CD4-positive, alpha-beta T cell (primary cell): ENCODE measurements around the gene TAF3. TPM values are rescaled to one million over a fixed set of nuclear protein-coding genes. Genes with fewer than 3 reads are reported as not detected.
A peak's percentile ranks its signal among the peaks of the same experiment; 100 is the strongest.

Experiments
- ATAC-seq: fragments of 200-7000 bp; cut with Tn5 transposase; one replicate; pipeline ENCODE4 v1.10.0; 2022; ENCODE audit warnings: mild to moderate bottlenecking; ENCODE audit not compliant: poor library complexity
- CTCF ChIA-PET: fragments of 350-600 bp; sonication (Branson Sonifier 250); formaldehyde crosslinking; loops from one replicate; lab custom pipeline; 2021; ENCODE audit warnings: antibody characterized with exemption, inconsistent platforms; lab: Charles Lee
- POLR2A ChIA-PET: fragments of 350-600 bp; sonication (Branson Sonifier 250); formaldehyde crosslinking; loops from one replicate; lab custom pipeline; 2021; ENCODE audit warnings: antibody characterized with exemption, inconsistent platforms; lab: Charles Lee
- DNase-seq, 14 experiments: peaks; one replicate each; pipeline ENCODE4 v3.0.0-alpha.2; 2013 to 2020; ENCODE audit warnings: mixed read lengths in 2 of 14
- H3K27ac ChIP-seq, 2 donors: one replicate each; pipeline versions ENCODE4 v1.5.1 to v1.7.0; 2013; ENCODE audit warnings: low read length in 2 of 2, low read depth in 1 of 2, mild to moderate bottlenecking in 1 of 2
- H3K27me3 ChIP-seq, 2 experiments: 1 replicate in 1 of 2; 2 replicates in 1 of 2; pipeline versions ENCODE4 v1.6.1 to v1.7.0; 2013; ENCODE audit warnings: low read length in 2 of 2, control low read depth in 1 of 2, mild to moderate bottlenecking in 1 of 2, moderate library complexity in 1 of 2; ENCODE audit not compliant: insufficient read depth in 2 of 2, control insufficient read depth in 1 of 2
- H3K36me3 ChIP-seq: one replicate; pipeline ENCODE4 v1.6.1; 2013; ENCODE audit warnings: low read length, control low read depth; ENCODE audit not compliant: insufficient read depth
- H3K4me1 ChIP-seq: one replicate; pipeline ENCODE4 v1.6.1; 2013; ENCODE audit warnings: low read length, control low read depth; ENCODE audit not compliant: insufficient read depth
- H3K4me3 ChIP-seq: one replicate; pipeline ENCODE4 v1.5.1; 2013; ENCODE audit warnings: mild to moderate bottlenecking, low read length, moderate library complexity
- H3K9me3 ChIP-seq, 2 experiments: 1 replicate in 1 of 2; 2 replicates in 1 of 2; pipeline versions ENCODE4 v1.6.1 to v1.7.0; 2013; ENCODE audit warnings: low read length in 2 of 2, mild to moderate bottlenecking in 2 of 2, control low read depth in 1 of 2, moderate library complexity in 1 of 2; ENCODE audit not compliant: control insufficient read depth in 1 of 2, insufficient read depth in 1 of 2
- H3K27ac Mint-ChIP-seq: one replicate; pipeline ENCODE4 v1.8.0; 2020; ENCODE audit warnings: mixed read lengths
- H3K27me3 Mint-ChIP-seq: one replicate; pipeline ENCODE4 v1.8.0; 2021; ENCODE audit warnings: mixed read lengths
- H3K36me3 Mint-ChIP-seq: one replicate; pipeline ENCODE4 v1.8.0; 2021; ENCODE audit warnings: low read depth, mixed read lengths
- H3K4me1 Mint-ChIP-seq: one replicate; pipeline ENCODE4 v1.8.0; 2021; ENCODE audit warnings: low read depth, mixed read lengths
- H3K4me3 Mint-ChIP-seq: one replicate; pipeline ENCODE4 v1.8.0; 2020; ENCODE audit warnings: mild to moderate bottlenecking, mixed read lengths
- H3K9me3 Mint-ChIP-seq: one replicate; pipeline ENCODE4 v1.8.0; 2020; ENCODE audit warnings: mixed read lengths
- intact Hi-C, 2 experiments: fragments of 100-400 bp; cut with DNase I in 1 of 2; cut with micrococcal nuclease in 1 of 2; formaldehyde crosslinking; loops; one replicate each; pipeline versions ENCODE4 v1.15.1 to v1.9.0; 2023 to 2025; cut with DNase I, micrococcal nuclease
- total RNA-seq, 174 experiments: library from RNA in 2 of 174; stranded (reverse) in 2 of 174; gene quantifications; one replicate each; pipeline ENCODE4 v1.2.3 and lab custom pipeline; 2021 to 2026
- TF ChIP-seq, protein P1 (sequence below): fragments of 200-600 bp; IDR thresholded peaks from one replicate; pipeline ENCODE4 v1.8.0; 2022; ENCODE audit warnings: antibody characterized with exemption, mild to moderate bottlenecking

TAF3 gene
- total RNA-seq, 2 experiments from 2014 or later, result 12.6 to 12.8 TPM

DNA sequence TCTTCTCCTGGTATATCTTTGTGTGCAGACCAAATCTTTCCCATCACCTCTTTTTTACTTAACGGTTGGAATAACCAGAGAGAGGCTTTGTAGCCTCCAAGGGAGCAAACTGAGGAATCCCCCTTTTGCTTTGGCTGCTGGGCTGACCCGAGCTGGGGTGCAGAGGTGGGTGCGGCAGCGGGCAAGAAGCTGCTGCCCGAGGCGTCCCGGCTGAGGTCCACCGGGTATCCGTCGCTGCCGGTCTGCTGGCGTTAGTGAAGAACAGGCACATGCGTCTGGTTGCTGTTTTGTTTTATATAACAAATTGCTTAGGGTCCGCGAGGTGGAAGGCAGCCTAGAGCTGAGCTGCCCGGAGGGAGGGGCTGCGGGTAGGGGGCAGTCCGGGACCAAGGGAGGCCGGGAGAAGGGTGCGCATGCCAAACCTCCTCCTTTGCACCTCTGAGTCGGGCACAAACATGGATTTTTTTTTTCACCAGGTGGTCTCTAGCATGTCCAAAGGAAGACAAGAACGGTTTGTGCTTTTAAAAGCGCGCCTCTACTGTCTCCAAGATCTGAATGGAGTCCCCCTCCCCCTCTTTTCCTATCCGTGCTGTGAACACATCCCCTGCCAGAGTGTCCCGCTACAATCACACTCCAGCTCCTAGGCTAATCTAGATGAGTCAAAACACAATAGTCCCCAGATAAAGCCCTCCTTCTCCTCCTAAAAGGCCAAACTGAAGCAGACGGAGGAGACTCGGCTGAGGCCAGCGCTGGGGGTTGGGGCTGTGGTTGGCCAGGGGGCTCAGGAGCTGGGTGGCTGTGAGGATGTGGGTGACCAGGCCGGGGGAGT is 229.4 kb downstream of the TAF3 start:
- Mint-ChIP-seq H3K4me1 (peaks cover 75% of the 10 kb centered on the region), H3K9me3 (no peaks in the 10 kb centered on the region), H3K36me3 (no peaks in the 10 kb centered on the region), H3K27ac (no peak overlapping the region), H3K4me3 (peak overlapping the region; percentile 58), H3K27me3 (peaks cover 80% of the 10 kb centered on the region)
- intact Hi-C loops, result no loop called here
- peaks cover 0 to 61% of the 10 kb centered on the region in 2 experiments for H3K9me3 ChIP-seq
- ChIA-PET CTCF (no interaction called here), POLR2A (interaction anchor here (0.6 to 1.2 kb wide), 3 partner anchors 12 to 1699 kb away, joined by 3 to 4 read pairs (median 3); no protein-coding TSS in a partner anchor)
- peaks cover 91 to 98% of the 10 kb centered on the region in 2 experiments for H3K27me3 ChIP-seq
- no peak overlapping the region for H3K27ac ChIP-seq
- ATAC-seq (no peak), DNase-seq (peak in 3 of 14 experiments; percentile 8 to 33 (median 25))
- TF ChIP-seq, protein P1, sequence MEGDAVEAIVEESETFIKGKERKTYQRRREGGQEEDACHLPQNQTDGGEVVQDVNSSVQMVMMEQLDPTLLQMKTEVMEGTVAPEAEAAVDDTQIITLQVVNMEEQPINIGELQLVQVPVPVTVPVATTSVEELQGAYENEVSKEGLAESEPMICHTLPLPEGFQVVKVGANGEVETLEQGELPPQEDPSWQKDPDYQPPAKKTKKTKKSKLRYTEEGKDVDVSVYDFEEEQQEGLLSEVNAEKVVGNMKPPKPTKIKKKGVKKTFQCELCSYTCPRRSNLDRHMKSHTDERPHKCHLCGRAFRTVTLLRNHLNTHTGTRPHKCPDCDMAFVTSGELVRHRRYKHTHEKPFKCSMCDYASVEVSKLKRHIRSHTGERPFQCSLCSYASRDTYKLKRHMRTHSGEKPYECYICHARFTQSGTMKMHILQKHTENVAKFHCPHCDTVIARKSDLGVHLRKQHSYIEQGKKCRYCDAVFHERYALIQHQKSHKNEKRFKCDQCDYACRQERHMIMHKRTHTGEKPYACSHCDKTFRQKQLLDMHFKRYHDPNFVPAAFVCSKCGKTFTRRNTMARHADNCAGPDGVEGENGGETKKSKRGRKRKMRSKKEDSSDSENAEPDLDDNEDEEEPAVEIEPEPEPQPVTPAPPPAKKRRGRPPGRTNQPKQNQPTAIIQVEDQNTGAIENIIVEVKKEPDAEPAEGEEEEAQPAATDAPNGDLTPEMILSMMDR, result no peak
- peaks cover 100% of the 10 kb centered on the region for H3K4me1 ChIP-seq
- no peak overlapping the region for H3K4me3 ChIP-seq
- no peaks in the 10 kb centered on the region for H3K36me3 ChIP-seq

GRCh38 chr10:8048281-8049008 is 230.1 kb downstream of the TAF3 start:
- Mint-ChIP-seq H3K36me3 (no peaks in the 10 kb centered on the region), H3K4me1 (peaks cover 74% of the 10 kb centered on the region), H3K27me3 (peaks cover 80% of the 10 kb centered on the region), H3K4me3 (peak overlapping the region; percentile 54), H3K9me3 (no peaks in the 10 kb centered on the region), H3K27ac (peak overlapping the region; percentile 58)
- Histone ChIP-seq H3K27ac (no peak overlapping the region), H3K9me3 (peaks cover 0 to 54% of the 10 kb centered on the region in 2 experiments), H3K4me1 (peaks cover 99% of the 10 kb centered on the region), H3K27me3 (peaks cover 89 to 96% of the 10 kb centered on the region in 2 experiments), H3K4me3 (no peak overlapping the region), H3K36me3 (no peaks in the 10 kb centered on the region)
- DNase-seq (peak in 8 of 14 experiments; percentile 24 to 93 (median 52)), ATAC-seq (peak; percentile 21)
- ChIA-PET POLR2A (interaction anchor here (0.7 to 5.0 kb wide), 4 partner anchors 11 to 284 kb away, joined by 3 to 37 read pairs (median 5); no protein-coding TSS in a partner anchor), CTCF (no interaction called here)
- intact Hi-C loops, result no loop called here
- TF ChIP-seq, protein P1, result no peak

DNA sequence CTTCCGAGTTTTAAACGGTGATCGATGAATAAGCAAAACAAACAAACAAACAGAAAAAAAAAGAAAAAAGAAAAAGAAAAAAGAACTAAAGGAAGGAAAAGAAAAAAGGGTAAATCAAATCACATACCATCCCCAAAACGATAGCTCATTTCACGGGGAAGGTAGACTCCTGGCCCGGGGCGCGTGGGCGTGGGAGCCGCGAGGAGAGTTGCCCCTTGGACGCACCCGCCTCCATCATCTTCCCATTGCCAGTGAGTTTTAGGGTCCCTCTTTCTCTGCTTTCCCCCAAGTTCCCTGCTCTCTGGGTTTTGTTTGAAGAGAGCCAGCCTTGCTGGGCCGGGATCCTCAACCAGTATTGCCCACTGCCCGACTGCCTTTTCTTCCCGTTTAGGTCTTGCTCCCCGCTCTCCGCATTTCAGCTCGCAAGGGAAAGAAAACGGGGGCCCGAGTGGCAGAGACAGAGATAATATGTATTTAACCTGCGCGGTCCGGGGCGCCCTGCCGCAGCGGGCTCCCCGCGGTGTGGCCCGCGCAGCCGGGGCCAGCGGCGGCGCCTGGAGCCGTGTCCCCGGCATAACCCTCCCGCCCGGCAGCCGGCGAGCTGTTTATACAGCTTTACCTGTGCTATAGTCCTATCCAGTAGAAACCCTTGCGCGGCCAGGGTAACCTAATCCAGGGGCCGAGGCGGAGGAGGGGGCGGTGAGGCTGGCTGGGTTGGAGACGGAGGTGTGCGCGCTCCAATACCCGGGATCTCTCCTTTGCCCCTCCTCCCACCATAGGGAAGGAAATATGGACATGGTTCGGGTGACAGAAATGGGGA is 230.9 kb downstream of the TAF3 start:
- H3K27me3 ChIP-seq, result peaks cover 81 to 88% of the 10 kb centered on the region in 2 experiments
- POLR2A ChIA-PET, result interaction anchor here (0.7 to 5.0 kb wide), 4 partner anchors 11 to 428 kb away, joined by 3 to 37 read pairs (median 5); no protein-coding TSS in a partner anchor
- TF ChIP-seq, protein P1, result no peak
- Mint-ChIP-seq H3K36me3 (peaks cover 6% of the 10 kb centered on the region), H3K4me1 (peaks cover 72% of the 10 kb centered on the region), H3K9me3 (no peaks in the 10 kb centered on the region), H3K27ac (peak overlapping the region; percentile 58), H3K27me3 (peaks cover 77% of the 10 kb centered on the region), H3K4me3 (no peak overlapping the region)
- intact Hi-C loops, result no loop called here
- peaks cover 0 to 47% of the 10 kb centered on the region in 2 experiments for H3K9me3 ChIP-seq
- peaks cover 97% of the 10 kb centered on the region for H3K4me1 ChIP-seq
- ATAC-seq (no peak), DNase-seq (peak in 2 of 14 experiments; percentile 13 to 38)
- CTCF ChIA-PET, result no interaction called here
- no peak overlapping the region for H3K27ac ChIP-seq
- no peaks in the 10 kb centered on the region for H3K36me3 ChIP-seq
- H3K4me3 ChIP-seq, result peak overlapping the region; percentile 24
